Stimulated activated CD4-positive, alpha-beta T cell treated with anti-CD3 and anti-CD28 coated beads, Interleukin-4, amount 100 ng/mL, for 24 hours (primary cell): Measurements from ENCODE around the gene STRADA.

Experiments
- DNase-seq: peaks from one replicate; pipeline ENCODE4 v3.0.0-alpha.2; 2020

Gene STRADA, protein sequence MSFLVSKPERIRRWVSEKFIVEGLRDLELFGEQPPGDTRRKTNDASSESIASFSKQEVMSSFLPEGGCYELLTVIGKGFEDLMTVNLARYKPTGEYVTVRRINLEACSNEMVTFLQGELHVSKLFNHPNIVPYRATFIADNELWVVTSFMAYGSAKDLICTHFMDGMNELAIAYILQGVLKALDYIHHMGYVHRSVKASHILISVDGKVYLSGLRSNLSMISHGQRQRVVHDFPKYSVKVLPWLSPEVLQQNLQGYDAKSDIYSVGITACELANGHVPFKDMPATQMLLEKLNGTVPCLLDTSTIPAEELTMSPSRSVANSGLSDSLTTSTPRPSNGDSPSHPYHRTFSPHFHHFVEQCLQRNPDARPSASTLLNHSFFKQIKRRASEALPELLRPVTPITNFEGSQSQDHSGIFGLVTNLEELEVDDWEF

GRCh38 chr17:63741408-63742173 is at the start of gene STRADA:
STRADA (minus strand) TSS chr17:63741799; CDS start chr17:63728369, 13,430 bp downstream.
- peak; percentile 99 for DNase-seq

DNA sequence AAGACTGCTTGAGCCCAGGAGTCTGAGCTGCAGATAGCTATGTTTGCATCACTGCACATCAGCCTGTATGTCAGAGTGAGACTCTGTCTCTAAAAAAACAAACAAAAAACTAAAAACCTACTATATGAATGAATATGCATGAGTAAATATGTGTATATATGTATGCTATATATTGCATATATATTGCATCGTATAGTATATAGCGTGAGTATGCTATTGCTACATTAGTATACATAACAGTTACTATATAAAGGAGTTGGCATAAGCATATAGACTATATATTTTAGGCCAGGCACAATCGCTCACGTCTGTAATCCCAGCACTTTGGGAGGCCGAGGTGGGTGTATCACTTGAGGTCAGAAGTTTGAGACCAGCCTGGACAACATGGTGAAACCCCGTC is 48.5 kb upstream of the STRADA start:
- DNase-seq = no peak

DNA sequence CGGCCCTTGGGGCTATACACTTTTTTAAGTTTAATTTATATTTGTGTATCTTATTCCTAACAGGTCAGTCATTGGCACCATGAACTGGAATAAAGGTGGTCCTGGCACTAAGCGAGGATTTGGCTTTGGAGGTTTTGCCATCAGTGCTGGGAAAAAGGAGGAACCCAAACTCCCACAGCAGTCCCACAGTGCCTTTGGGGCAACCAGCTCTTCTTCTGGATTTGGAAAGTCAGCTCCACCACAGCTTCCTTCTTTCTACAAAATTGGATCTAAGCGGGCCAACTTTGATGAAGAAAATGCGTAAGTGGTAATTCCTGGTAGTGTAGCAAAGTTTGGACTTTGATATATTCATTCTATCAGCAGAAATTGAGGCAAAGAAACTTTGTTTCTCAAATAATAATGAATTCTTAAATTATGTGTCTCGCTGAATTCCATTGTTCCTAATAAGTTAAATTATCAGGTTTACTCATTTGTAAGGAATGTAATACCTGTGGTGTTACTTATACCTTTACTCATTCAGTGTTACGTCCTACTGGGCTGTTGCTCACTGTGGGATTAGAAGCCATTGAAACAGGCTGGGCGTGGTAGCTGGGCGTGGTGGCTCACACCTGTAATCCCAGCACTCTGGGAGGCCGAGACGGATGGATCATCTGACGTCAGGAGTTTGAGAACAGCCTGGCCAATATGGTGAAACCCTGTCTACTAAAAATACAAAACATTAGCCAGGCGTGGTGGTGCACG is 45.5 kb upstream of the STRADA start:
- DNase-seq = no peak

DNA sequence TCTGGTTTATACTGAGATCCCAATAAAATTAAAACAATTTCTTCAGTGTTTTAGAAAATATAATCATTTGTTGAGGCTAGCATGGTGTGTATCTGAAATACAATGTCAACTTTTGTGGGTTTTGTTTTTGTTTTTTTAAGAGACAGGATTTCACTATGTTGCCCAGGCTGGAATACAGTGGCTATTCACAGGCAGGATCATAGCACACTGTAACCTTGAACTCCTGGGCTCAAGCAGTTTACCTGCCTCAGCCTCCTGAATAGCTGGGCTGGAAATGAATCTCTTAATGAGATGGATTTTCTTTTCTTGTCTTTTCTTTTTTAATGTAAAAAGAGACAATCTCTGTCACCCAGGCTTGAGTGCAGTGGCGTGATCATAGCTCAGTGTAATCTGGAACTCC is 44.5 kb upstream of the STRADA start:
- no peak for DNase-seq

DNA sequence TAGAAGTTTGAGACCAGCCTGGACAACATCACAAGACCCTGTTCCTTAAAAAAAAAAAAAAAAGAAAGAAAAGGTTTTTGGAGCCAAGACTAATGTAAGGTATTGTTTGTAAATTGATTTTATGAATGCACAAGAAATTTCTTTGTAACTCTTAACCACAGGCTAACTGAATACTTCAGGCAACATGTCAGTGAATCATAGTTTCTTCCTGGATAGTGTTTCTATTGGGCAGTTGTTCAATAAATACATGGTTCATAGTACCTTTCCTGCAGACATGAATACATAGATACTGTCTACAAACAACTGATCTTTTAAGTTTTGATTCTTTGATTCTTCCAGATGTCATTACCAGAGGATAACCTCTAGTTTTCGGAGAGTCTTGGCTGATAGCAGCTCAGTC is 44.0 kb upstream of the STRADA start:
- DNase-seq = no peak

DNA sequence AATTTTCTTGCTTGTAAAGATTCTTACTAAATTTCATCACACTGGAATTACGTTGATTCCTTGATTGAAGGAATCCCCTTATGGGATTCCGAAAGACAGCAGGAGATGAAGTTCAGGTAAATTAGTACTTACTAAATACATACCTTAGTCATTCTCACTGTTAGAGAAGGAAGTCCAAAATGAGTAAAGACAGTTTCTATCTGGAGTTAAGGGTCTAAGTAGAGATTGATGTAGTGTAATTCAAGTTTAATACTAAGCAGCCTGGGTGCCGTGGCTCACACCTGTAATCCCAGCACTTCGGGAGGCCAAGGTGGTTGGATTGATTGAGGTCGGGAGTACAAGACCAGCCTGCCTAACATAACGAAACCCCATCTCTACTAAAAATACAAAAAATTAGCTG is 41.9 kb upstream of the STRADA start:
- DNase-seq = no peak

DNA sequence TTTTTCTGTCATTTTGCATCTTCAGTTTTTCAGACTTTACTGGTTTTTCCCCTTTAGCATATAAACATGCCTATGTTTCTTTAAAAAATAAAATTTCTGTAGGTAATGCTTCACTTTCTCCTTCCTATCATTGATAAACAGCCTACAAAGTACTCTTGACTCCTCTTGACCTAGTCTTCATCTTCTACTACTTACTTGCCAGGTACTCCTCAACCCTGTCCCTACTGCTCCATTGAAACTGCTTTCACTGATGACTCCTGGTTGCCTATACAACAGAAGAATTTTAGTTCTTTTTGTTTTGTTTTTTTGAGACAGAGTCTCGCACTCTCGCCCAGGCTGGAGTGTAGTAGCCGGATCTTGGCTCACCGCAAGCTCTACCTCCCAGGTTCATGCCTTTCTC is 39.3 kb upstream of the STRADA start:
- DNase-seq = no peak

DNA sequence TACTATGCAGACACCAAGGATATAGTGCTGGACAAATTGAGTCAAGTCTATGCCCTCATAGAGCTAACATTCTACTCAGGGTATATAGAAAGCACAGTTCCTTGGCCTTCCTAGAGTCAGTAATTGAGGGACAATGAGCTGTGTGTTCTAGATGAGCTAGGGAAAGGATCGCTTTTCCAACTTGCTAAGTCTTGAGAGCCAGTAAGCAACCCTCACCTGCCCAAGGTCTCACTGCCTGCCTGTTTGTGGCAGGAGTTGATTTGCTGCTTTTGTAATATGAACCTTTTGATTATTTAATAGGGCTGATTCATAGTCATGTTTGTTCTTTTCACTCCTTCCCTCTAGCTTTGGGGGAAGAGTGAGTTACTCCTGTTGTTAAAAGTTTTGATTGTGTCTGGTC is 38.9 kb upstream of the STRADA start:
- no peak for DNase-seq

DNA sequence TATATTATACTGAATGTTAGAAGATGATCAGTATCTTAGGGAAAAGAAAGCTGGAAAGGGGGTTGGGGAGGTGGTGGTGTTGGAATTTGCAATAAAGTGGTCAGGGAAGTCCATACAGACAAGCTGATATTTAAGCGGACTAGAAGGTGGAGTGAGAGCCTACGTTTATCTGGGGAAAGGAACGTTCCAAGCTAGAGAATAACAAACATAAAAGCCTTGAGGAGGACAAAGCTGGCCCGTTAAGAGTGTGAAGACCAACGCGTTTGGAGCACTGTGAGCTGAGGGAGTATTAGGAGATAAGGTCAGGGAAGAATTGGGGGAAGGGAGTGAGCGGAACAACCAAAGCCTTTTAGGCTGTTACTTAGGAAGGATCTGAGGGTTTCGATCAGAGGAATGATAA is 33.8 kb upstream of the STRADA start:
- DNase-seq = no peak

DNA sequence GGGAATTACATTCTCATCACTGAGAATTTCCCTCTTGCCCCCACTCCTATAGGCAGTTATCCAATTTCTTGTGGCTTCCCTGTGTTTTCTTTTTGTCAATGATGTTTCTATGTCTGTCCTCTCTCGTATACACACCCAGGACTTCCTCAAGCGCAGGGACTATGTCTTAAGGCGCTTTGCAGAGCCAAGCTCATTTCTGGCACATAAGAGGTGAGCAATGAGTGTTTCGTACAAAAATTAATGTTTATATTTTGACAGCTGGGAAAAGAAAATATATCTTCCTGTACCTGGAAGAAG is 33.3 kb upstream of the STRADA start:
- DNase-seq = peak; percentile 18

DNA sequence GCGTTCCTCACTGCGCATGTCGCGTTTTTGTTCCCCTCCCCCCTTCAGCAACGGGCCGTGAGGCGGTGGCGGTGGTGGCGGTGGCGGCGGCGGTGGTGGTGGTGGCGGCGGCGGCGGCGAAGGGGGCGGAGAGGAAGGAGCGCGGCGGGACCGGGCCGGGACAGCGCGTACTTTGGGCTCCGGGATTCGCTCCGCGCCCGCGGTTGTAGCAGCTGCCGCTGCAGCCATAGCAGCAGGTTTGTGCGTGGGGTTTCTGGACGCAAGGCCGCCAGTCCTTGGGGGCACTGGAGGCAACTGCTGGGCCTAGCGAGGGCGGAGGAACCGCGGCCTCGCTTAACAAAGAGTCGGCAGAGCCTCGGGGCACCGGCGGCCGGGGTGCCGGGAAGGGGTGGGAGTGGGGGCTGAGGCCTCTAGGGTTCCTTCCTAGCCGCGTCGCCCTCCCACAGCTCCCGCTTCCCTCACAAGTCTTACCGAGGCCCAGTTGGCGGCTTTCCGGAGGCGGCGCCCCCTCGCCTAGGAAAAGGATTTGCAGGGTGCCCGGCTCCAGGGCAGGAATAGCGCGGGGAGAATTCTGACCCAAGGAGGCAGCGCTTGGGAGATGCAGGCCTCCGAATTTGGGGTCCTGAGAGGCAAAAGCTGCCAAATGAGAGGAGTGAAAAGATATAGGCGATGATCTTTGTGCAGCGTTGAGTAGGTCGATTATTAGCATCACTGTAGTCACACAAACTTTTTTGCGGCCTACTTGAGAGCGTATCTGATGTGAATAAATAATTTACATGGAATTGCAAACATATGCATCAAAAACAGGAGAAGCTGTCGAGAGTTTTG is 32.8 kb upstream of the STRADA start, which contains the start of gene DDX42:
Gene DDX42, plus strand, starts transcription at position 30 of the 828 bp plus-strand sequence. CDS start 12,880 bp downstream, outside the sequence.
- DNase-seq = peak; percentile 92

DNA sequence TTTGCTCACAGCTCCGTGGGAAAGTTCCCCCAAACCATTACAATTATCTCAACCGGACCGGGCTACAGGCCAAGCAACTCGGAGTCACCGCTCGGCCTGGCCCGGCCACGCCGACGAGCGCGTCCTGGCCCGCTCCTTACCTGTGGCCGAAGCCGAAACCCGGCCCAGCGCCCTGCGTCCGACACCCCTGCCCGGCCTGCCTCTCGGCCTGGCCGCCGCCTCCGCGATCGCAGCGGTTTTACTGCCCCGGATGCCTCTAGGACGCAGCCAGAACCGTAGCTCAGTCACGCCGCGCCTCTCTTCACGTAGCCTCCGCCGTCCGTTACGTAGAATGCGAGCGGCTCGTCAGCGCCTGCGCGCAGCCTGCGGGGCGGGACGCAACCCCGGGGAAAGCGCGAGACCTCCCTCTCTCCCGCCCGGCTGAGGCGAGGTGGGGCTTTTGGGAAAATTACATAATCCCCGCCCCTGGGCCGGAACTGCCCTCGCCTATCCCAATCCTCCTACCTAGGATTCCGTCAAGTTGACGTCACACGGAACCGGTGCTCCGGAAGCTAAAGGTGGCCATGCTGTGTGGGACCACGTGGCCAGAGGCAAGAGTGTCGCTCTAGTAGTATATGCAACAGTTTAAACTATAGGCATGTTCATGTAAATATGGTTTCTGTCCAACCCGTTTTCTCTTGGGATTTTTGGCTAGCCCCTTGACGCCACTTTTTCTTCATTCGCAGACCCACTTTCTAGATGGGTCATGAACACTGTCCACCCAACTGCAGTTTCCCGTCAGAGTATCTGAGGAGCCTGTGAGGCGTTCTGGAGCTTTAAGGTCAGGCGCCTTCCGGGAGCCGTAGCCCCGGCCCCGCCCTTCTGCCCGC is 31.9 kb upstream of the STRADA start, which contains the start of gene CCDC47:
Gene CCDC47, minus strand, starts transcription at position 326 of the 869 bp plus-strand sequence. CDS start 7,422 bp downstream, outside the sequence.
- peak; percentile 99 for DNase-seq

DNA sequence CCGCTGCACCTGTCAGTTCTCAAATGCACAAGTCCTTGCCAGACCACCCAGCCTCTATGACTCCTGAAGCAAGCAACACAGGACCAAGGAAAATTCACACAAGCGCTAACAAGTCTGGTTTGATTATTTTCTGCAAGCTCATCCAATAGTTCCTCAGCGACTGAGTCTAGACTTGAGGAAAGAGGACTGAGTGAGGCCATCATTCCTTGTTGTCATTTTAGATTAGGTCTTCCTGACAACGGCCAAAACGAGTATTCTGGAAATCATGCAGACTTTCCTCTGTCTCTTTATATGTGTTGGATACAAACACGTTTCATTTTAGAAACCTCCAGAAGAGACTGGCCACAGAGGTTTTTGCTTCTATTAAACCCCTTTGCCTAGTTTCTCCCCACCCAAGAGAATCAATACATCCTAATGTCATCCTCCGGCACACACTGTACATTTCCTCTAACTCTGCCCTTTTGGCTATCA is 31.2 kb upstream of the STRADA start:
- no peak for DNase-seq

- DNase-seq = no peak
These were observed 26.8 kb upstream of the STRADA start for GRCh38 chr17:63768433-63768832.

DNA sequence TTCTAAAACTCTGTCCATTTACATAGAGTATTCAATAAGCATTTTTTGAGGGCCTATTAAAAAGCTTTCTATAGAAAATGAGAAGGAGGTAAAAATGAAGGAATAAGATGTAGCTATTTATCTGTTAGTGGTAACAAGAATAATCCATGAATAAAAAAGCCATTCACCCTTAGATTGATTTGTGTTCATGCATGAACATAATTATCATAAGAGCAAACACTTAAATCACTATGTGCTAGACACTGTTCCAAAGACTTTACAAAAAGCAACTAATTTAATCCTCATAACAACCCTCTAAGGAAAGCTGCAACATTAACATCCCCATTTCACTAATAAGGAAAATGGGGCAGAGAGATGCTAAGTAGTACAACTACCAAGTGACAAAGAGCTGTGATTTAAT is 25.2 kb upstream of the STRADA start:
- no peak for DNase-seq

DNA sequence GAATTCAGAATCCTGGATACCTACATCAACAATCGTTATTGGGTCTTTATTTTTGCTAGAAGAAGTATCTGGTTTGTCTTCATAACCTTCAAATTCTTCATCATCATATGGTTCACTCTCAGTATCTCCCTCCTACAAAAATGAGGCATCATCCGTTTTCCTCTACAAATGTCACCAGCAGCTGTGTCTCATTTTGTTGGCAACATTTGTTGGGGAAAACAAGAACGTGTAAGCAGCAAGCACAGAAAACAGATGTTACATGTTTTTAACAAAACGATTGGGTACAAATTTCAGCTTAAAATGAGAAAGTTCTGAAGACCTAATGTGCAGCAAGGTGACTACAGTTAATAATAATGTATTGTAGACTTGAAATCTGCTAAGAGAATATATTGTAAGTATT is 23.1 kb upstream of the STRADA start:
- no peak for DNase-seq

- DNase-seq = no peak
These were observed 20.8 kb upstream of the STRADA start for GRCh38 chr17:63762161-63763078.

DNA sequence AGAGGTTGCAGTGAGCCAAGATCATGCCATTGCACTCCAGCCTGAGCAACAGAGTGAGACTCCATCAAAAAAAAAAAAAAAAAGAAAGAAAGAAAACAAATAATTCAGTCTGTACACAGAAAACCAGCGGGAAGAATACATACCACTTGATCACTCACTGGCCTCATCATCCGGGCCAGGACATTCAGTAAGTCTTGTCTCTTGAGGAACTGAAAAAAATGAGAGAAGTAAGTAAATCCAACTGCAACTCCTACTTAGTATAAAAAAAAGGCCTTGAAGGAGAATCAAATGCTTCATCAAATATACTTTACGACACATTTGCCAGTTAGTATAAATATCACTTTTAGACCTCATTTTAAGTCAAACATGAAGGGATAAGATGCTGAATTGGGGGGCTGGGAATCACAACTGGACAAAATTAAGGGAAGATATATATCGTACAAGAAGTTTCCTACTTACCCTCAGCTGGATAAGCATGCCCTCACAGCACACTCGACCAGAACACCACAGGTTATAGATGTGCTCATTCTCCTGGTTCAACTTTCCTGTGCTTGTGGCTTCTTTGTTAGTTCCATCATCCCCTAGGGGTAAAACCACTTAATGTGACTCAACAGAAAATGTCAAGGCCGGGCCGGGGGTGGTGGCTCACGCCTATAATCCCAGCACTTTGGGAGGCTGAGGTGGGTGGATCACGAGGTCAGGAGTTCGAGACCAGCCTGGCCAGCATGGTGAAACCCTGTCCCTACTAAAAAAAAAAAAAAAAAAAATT is 19.4 kb upstream of the STRADA start:
- DNase-seq = no peak

DNA sequence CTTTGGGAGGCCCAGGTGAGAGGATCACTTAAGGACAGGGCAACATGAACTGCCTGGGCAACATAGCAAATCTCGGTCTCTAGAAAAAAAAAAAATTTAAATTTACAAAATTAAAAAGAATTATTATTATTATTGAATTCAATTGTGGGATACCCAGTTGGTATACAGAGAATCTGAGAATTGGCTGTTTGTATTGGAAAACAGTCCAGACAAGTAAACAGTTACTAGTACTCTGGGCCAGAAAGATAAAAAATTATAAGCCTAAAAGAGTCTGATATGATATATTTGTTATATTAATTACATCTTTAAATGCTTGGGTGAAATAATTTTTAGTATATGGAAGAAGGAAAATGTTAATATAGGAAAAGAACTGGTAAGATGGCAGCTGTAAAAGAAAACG is 16.8 kb upstream of the STRADA start:
- no peak for DNase-seq
